UCSD-AML1 (cell line): ENCODE results near the gene ARL8B.
"Not testable (repeated sequence)": the region's sequence is repeated elsewhere in the genome, so short reads cannot be mapped to it uniquely, and the experiment has no call there.

Experiments used
- DNase-seq: peaks from one replicate; lab custom pipeline; 2025; ENCODE audit not compliant: unreplicated experiment; lab: John Stamatoyannopoulos, UW

Gene ARL8B

GRCh38 chr3:5122030-5122740, at the start of gene ARL8B:
ARL8B (plus strand) TSS chr3:5122292; CDS start chr3:5122466, 174 bp downstream.
- DNase-seq: peak; percentile 92

GRCh38 chr3:5073374-5074085, 48.6 kb upstream of the ARL8B start:
- no peak for DNase-seq

GRCh38 chr3:5078151-5078550, 43.9 kb upstream of the ARL8B start:
- DNase-seq: no peak

GRCh38 chr3:5079761-5080160, 42.3 kb upstream of the ARL8B start:
- DNase-seq: no peak

- no peak for DNase-seq
These were observed 41.1 kb upstream of the ARL8B start for GRCh38 chr3:5080779-5081550.

GRCh38 chr3:5081973-5082788, 39.9 kb upstream of the ARL8B start:
- DNase-seq: not testable (repeated sequence)

- DNase-seq: no peak
These were observed 39.3 kb upstream of the ARL8B start for GRCh38 chr3:5082789-5083115.

GRCh38 chr3:5084224-5084623, 37.9 kb upstream of the ARL8B start:
- DNase-seq: no peak

- DNase-seq: no peak
These were observed 35.4 kb upstream of the ARL8B start for GRCh38 chr3:5086708-5087107.

GRCh38 chr3:5087209-5087608, 34.9 kb upstream of the ARL8B start:
- DNase-seq: no peak

- DNase-seq: no peak
These were observed 31.9 kb upstream of the ARL8B start for GRCh38 chr3:5090197-5090596.

- DNase-seq: no peak
These were observed 30.1 kb upstream of the ARL8B start for GRCh38 chr3:5092018-5092417.

- no peak for DNase-seq
These were observed 28.4 kb upstream of the ARL8B start for GRCh38 chr3:5093731-5094130.

- no peak for DNase-seq
These were observed 26.2 kb upstream of the ARL8B start for GRCh38 chr3:5095886-5096285.

GRCh38 chr3:5096336-5097008, 25.6 kb upstream of the ARL8B start:
- DNase-seq: no peak

- DNase-seq: no peak
These were observed 23.7 kb upstream of the ARL8B start for GRCh38 chr3:5098346-5098745.

- DNase-seq: no peak
These were observed 19.6 kb upstream of the ARL8B start for GRCh38 chr3:5102532-5102931.

GRCh38 chr3:5103743-5104142, 18.3 kb upstream of the ARL8B start:
- no peak for DNase-seq

GRCh38 chr3:5105050-5105449, 17.0 kb upstream of the ARL8B start:
- DNase-seq: no peak

- not testable (repeated sequence) for DNase-seq
These were observed 15.7 kb upstream of the ARL8B start for GRCh38 chr3:5106371-5106770.

- DNase-seq: not testable (repeated sequence)
These were observed 15.2 kb upstream of the ARL8B start for GRCh38 chr3:5106933-5107334.
